Middle frontal gyrus (tissue), 1 donor: ENCODE results near the gene ADAMTS2.

Source experiments
- DNase-seq: peaks from one replicate; pipeline ENCODE4 v3.0.0-alpha.2; 2015; ENCODE audit warnings: low spot score; ENCODE audit errors: extremely low spot score

Gene ADAMTS2

GRCh38 chr5:179343719-179344430, 1.4 kb downstream of the ADAMTS2 start:
- DNase-seq: no peak

DNA sequence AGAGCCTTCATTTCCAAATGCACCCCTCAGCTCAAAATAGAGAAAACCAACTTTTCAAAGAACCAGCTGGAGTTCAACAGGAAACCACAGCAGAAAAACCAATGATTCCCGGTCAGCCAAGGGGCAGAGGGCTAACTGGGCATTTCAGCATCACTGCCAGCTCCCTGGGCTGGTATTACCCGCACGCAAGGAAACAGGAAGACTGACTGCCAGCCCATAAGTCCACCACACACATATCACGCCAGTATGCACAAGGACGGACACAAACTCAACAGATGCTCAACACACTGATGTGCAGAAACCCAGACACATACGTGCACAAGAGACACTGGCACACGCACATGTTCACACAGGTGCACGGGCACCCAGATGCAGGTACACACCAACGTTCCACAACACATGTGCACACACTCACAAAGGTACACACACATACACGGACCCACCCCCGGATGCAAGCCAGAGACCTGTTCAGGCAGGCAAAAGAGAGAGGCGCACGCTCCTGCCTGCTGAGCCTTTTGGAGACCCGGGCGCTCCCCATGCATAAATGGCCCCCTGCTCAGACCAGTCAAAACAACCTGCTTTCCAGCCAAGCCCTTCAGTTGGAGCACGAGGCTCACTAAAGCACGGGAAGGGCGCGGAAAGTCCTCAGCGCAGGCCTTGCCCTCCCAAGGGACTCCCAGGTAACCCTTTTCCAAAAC, 2.1 kb downstream of the ADAMTS2 start:
- no peak for DNase-seq

GRCh38 chr5:179342577-179342976, 2.7 kb downstream of the ADAMTS2 start:
- no peak for DNase-seq

DNA sequence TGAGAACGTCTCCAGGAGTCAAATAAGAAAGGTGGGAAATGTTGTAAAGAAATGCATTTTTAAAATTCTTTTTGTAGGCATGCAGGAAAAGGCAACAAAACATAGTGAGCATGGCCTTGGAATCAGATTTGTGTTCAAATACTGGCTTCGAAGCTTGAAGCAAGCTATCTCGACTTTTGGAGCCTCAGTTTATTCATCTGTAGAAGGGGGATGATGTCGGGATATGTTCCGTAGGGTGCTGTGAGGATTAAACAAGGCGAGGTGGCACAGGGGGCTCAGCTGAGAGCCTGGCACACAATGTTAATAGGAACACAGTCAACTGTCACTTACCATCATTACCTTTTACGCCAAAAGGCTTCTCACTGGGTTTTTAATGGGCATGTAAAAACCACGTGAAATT, 4.8 kb downstream of the ADAMTS2 start:
- no peak for DNase-seq

GRCh38 chr5:179339996-179340395, 5.3 kb downstream of the ADAMTS2 start:
- no peak for DNase-seq

GRCh38 chr5:179339081-179339480, 6.2 kb downstream of the ADAMTS2 start:
- no peak for DNase-seq

DNA sequence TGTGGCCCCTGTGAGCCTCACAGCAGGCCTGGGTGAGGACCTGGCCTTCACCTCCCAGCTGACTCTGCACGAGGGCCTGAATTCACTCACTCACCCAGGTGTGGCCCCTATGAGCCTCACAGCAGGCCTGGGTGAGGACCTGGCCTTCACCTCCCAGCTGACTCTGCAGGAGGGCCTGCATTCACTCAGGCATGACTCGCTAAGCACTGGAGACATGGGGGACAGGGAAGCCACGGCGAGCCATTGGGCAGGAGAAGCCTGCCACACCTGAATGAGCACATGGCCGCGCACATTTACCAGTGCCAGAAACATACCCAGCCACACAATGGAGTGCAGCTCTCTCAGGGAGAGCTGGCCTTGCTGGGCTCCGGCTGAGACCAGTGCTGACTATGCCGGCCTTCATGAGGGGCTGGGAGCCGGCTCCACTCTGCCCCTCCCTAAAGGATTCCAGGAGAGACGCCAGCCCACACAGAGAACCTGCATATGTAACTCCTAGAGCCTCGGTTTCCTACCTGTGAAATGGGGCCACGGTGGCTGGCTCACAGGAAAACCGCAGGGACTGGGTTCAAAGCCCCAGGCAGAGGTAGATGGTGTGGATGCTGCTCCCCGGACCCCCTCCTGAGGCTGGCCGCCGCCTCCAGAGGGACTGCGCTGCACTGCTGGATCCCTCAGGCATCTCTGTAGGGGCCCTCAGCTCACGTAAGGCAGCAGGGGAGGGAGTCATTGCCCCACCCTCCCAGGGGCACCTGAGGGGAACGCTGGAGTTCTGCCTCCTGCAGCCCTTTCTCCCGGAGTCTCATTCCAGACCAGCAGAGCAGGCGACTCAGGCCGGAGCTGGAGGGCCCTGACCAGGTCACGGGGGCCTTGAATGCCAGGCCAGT, 7.2 kb downstream of the ADAMTS2 start:
- DNase-seq: no peak

DNA sequence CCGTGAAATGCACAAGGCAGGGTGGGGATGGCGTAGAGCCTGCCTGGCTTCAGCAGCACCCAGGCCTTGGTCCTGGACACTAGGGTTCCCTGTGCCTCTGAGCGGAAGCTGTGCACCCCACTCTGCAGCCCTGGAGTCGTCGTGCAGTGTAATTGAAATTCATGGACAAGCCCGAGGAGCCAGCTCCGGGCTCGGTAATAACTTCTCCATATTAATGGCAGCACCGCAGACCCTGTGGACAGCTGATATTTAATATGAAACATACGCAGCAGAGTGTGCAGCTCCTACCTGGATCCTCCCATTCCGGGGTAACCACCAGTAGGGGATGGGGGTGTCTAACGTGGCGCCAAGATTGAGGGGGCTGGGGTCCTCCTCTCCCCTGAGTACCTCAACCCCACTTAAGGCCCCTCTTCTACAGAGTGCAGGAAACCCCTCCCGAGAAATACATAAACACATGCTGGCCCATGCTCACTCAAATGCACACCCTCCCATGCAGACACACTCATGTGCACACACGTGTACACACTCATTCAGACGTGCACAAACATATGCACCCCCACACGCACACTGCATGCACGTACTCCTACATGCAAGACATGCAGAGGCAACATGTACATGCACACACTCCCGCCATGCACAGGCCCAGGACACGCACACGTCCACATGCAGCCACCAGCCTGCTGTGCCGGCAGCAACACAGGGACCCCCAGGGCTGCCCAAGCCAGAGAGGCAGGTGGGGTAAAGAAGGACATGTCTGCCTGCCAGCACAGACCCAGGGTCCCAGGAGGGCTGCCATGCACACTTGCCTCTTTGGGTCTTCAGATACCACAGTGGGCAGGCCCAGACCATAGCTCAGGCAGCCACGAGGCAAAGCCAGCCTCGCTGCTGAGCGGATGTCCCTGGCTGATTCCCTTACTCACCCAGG, 8.1 kb downstream of the ADAMTS2 start:
- no peak for DNase-seq

- no peak for DNase-seq
These were observed 9.0 kb downstream of the ADAMTS2 start for GRCh38 chr5:179336126-179336870.

DNA sequence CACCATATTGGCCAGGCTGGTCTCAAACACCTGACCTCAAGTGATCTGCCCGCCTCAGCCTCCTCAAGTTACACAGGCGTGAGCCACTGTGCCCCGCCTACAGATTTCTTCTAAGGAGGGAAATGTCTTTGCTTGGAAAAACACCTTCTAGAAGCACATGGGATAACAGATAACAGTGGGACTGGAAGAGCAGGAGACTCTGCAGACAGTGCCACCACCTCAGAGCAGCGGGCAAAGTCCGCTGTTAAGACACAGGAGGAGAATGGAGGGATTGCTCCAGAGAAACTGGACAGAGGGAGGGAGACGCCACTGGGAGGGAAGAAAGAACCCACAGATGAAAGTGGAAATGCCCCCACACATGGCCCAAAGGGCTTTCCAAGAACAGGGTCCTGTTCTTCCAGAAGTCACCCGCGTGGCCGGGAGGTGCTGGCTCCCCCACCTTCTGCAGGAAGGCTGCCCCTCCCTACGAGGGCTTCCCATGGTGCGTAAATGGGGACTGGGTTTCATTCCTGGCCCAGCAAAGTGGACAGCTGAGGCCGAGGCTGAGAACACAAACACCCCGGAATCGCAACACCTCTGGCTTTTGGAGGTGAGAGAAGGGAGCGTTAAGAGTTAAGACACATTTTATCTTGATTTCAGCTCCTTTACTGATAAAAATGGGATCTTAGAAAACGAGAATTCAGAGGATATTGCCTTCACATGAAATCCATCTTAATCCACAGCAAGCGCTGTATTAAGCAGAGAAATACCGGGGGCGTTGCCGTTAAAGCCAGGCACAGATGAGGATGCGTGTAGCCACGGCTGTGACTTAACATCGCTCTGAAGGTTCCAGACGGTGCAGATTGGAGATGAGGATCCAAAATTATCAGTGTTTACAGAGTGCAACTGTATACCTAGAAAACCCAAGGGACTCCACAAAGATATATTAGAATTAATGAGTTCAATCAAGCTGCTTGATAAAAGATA, 11.2 kb downstream of the ADAMTS2 start:
- no peak for DNase-seq

GRCh38 chr5:179332741-179333290, 12.4 kb downstream of the ADAMTS2 start:
- no peak for DNase-seq

DNA sequence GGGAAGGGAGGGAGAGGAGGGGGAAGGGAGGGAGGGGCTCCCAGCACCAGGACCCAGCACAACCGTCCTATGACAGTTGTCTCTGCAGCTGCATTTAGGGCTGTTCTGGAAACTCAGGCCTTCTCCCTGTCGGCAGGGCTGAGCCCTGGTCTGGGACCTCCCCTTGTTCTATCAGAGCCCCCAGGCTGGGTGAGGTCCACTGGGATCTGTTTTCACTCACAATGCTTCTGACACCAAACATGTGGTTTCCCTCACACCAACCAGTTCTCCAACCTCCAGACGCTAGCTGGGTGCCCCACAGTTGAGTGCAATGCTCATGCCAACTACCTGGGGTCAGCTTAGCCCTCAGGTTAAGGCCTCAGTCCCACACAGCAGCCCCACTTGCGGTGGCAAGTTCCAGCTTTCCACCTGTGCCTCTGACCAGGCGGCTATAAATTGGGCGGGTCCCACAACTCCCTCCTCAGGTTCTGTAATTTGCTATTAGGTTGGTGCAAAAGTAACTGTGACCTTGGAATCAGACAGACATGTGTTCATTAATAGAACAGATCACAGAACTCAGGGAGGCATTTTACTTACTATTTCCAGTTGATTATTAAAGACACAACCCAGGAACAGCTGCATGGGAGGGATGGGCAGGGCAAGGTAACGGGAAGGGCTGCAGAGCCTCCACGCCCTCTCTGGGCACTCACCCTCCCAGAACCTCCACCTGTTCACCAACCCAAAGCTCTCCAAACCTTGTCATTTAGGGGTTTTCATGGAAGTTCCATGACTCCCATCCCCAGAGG, 13.5 kb downstream of the ADAMTS2 start:
- no peak for DNase-seq

DNA sequence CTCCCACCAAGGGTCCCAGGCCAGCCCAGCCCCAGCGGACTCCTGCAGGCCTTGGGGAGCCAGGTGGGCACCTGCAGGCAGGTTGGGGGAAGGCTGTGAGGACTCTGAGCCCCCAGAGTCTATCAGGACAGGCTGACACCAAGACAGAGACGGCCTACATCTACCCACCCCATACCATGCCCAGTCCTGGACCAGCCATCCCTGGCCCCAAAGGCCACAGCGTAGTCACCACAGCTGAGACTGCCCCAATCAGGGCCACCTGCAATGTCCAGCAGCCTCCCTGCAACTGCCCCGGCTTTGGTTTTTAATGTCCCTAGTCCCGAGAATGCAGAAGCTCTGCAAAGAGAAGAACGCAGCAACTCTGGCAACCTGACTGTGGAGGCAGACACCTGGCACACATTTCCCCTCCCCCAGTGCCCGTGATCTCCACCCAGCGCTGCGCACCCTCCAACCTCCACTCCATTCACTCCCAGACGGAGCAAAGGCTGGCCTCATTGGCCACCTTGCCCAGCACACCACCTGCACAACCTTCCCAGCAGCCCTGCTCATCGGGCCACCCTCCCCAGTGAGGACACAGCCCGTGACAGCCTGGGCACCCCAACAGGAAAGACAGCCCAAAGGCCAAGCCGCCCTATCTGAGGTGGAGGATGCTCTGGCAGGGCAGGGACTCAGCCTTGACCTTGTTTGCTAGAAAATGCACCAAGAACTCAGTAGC, 14.9 kb downstream of the ADAMTS2 start:
- no peak for DNase-seq

GRCh38 chr5:179328291-179328690, 17.0 kb downstream of the ADAMTS2 start:
- no peak for DNase-seq

- DNase-seq: no peak
These were observed 18.1 kb downstream of the ADAMTS2 start for GRCh38 chr5:179327021-179327735.

- no peak for DNase-seq
These were observed 18.9 kb downstream of the ADAMTS2 start for GRCh38 chr5:179326122-179326927.
